ENCODE results near the gene EHD3.

Gene EHD3

DNA sequence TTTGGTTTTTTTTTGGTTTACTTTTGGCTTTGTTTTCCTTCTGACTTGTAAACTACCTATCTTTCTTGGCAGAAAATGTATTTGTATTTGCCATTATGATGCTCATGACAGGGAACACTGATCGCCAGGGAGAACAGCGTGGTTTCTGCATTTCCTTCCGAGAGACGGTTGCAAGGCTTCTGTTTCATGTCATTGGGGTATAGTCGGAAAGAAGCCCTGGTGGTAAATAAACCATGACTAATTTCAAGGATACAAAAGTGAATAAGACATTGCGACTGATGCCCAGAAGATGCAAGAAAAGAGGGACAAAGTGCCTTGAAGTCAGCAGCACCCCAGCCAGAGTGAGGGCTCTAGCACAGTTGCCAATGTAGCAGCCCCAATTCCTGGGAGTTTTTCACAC, 12.4 kb upstream of the EHD3 start:
- no peak for TF ChIP-seq CTCF (IDR thresholded peaks at IDR 0.05; ENCODE audit: unreplicated experiment in 3 of 3)
- no peak overlapping the region for H3K4me3 Mint-ChIP-seq
- H3K4me1 Mint-ChIP-seq: no peaks in the 10 kb centered on the region
- no peaks in the 10 kb centered on the region for H3K36me3 Mint-ChIP-seq (ENCODE audit: low read depth)
- no peak overlapping the region for H3K27ac Mint-ChIP-seq
- H3K27me3 Mint-ChIP-seq (ENCODE audit: low read depth): peaks cover 70% of the 10 kb centered on the region
- no peaks in the 10 kb centered on the region for H3K9me3 Mint-ChIP-seq

- H3K27ac Mint-ChIP-seq: no peak overlapping the region
- H3K4me1 Mint-ChIP-seq: no peaks in the 10 kb centered on the region
- no peak overlapping the region for H3K4me3 Mint-ChIP-seq
- H3K9me3 Mint-ChIP-seq: no peaks in the 10 kb centered on the region
- TF ChIP-seq CTCF (IDR thresholded peaks at IDR 0.05; ENCODE audit: unreplicated experiment in 3 of 3): no peak
- H3K36me3 Mint-ChIP-seq (ENCODE audit: low read depth): no peaks in the 10 kb centered on the region
- peaks cover 76% of the 10 kb centered on the region for H3K27me3 Mint-ChIP-seq (ENCODE audit: low read depth)
Measured at GRCh38 chr2:31222071-31222470, 11.9 kb upstream of the EHD3 start.

DNA sequence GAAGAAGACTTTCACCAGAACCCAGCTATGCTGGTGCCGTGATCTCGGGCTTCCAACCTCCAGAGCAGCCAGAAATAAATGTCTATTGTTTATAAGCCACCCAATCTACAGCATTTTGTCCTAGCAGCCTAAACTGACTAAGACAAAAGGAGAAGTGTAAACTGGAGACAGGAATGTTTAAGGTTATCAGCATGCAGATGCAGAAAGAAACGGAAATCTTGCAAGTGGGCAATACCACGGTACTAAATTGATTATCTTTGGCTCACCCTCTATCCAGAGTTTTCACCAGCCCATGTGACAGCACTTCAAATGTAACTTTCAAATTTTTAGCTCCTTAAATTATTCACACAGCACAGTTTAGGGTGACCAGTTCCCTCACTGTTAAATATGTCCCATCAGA, 10.9 kb upstream of the EHD3 start:
- H3K4me3 Mint-ChIP-seq: no peak overlapping the region
- H3K36me3 Mint-ChIP-seq (ENCODE audit: low read depth): no peaks in the 10 kb centered on the region
- no peaks in the 10 kb centered on the region for H3K9me3 Mint-ChIP-seq
- no peak overlapping the region for H3K27ac Mint-ChIP-seq
- no peaks in the 10 kb centered on the region for H3K4me1 Mint-ChIP-seq
- peaks cover 77% of the 10 kb centered on the region for H3K27me3 Mint-ChIP-seq (ENCODE audit: low read depth)
- TF ChIP-seq CTCF (IDR thresholded peaks at IDR 0.05; ENCODE audit: unreplicated experiment in 3 of 3): no peak

GRCh38 chr2:31223749-31224148, 10.2 kb upstream of the EHD3 start:
- Mint-ChIP-seq H3K4me3 (no peak overlapping the region), H3K27me3 (ENCODE audit: low read depth) (peaks cover 70% of the 10 kb centered on the region), H3K36me3 (ENCODE audit: low read depth) (no peaks in the 10 kb centered on the region), H3K27ac (no peak overlapping the region), H3K9me3 (no peaks in the 10 kb centered on the region), H3K4me1 (no peaks in the 10 kb centered on the region)
- no peak for TF ChIP-seq CTCF (IDR thresholded peaks at IDR 0.05; ENCODE audit: unreplicated experiment in 3 of 3)

DNA sequence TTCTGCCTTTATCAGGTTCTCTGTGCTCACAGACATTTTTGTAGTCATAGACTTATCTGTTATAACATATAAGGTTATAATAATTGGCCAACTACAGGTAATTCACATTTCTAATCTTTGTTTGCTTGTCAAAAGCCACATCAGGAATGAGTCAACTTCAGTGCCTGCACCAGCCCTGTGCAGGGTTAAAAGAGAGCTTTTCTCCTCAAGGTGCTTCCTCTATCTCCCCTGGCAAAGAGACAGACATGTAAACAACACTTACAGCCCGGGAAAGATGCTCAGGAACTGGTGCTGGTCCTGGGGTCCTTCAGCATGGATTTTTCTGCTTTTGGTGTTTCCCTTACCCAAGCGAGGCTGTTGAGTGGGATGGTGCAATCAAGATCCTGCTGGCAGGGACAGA, 7.7 kb upstream of the EHD3 start:
- Mint-ChIP-seq H3K9me3 (no peaks in the 10 kb centered on the region), H3K27ac (no peak overlapping the region), H3K4me3 (no peak overlapping the region), H3K27me3 (ENCODE audit: low read depth) (peaks cover 62% of the 10 kb centered on the region), H3K36me3 (ENCODE audit: low read depth) (no peaks in the 10 kb centered on the region), H3K4me1 (no peaks in the 10 kb centered on the region)
- no peak for TF ChIP-seq CTCF (IDR thresholded peaks at IDR 0.05; ENCODE audit: unreplicated experiment in 3 of 3)

GRCh38 chr2:31227110-31227509, 6.8 kb upstream of the EHD3 start:
- no peaks in the 10 kb centered on the region for H3K4me1 Mint-ChIP-seq
- H3K27me3 Mint-ChIP-seq (ENCODE audit: low read depth): peaks cover 55% of the 10 kb centered on the region
- no peaks in the 10 kb centered on the region for H3K36me3 Mint-ChIP-seq (ENCODE audit: low read depth)
- no peaks in the 10 kb centered on the region for H3K9me3 Mint-ChIP-seq
- no peak overlapping the region for H3K27ac Mint-ChIP-seq
- no peak overlapping the region for H3K4me3 Mint-ChIP-seq
- no peak for TF ChIP-seq CTCF (IDR thresholded peaks at IDR 0.05; ENCODE audit: unreplicated experiment in 3 of 3)
